Kidney (tissue), 14 donors: ENCODE measurements around the gene UNC13B. TPM values are rescaled to one million over a fixed set of nuclear protein-coding genes. Genes with fewer than 3 reads are reported as not detected.

ENCODE experiments used
- DNase-seq, 5 donors: peaks; one replicate each; pipeline ENCODE4 v3.0.0-alpha.2; 2013 to 2020
- FAIRE-seq: peaks from 2 replicates; lab custom pipeline; 2012; peaks lifted over from hg19 to GRCh38; lab: Jason Lieb, UNC
- H3K27ac ChIP-seq, 2 donors: one replicate each; pipeline ENCODE4 v1.7.0; 2013; ENCODE audit warnings: low read depth in 2 of 2, low read length in 2 of 2, inconsistent platforms in 1 of 2
- H3K27me3 ChIP-seq: one replicate; pipeline ENCODE4 v1.7.1; 2013; ENCODE audit warnings: low read length, inconsistent platforms; ENCODE audit not compliant: control insufficient read depth, insufficient read depth
- H3K36me3 ChIP-seq, 3 donors: one replicate each; pipeline versions ENCODE4 v1.7.0 to v1.7.1; 2013; ENCODE audit warnings: low read length in 3 of 3, control low read depth in 1 of 3, inconsistent platforms in 1 of 3; ENCODE audit not compliant: insufficient read depth in 3 of 3, control insufficient read depth in 2 of 3
- H3K4me1 ChIP-seq, 3 donors: one replicate each; pipeline versions ENCODE4 v1.7.0 to v1.7.1; 2013; ENCODE audit warnings: low read length in 3 of 3, inconsistent platforms in 1 of 3, low read depth in 1 of 3; ENCODE audit not compliant: control insufficient read depth in 2 of 3, insufficient read depth in 2 of 3
- H3K4me3 ChIP-seq, 3 donors: one replicate each; pipeline versions ENCODE4 v1.7.0 to v1.8.1; 2013; ENCODE audit warnings: low read length in 3 of 3, control low read depth in 1 of 3, inconsistent platforms in 1 of 3
- H3K9ac ChIP-seq, 3 donors: one replicate each; pipeline versions ENCODE4 v1.7.0 to v1.7.1; 2013; ENCODE audit warnings: low read length in 3 of 3, control low read depth in 1 of 3, inconsistent platforms in 1 of 3
- H3K9me3 ChIP-seq, 3 donors: one replicate each; pipeline versions ENCODE4 v1.7.0 to v1.7.1; 2013; ENCODE audit warnings: low read length in 3 of 3, control low read depth in 1 of 3, inconsistent platforms in 1 of 3; ENCODE audit not compliant: control insufficient read depth in 2 of 3, insufficient read depth in 1 of 3
- CTCF ChIP-seq: IDR thresholded peaks from 3 replicates; pipeline ENCODE4 v1.5.1; 2012; ENCODE audit warnings: mild to moderate bottlenecking, moderate library complexity, borderline replicate concordance; ENCODE audit not compliant: insufficient read depth; ENCODE audit errors: extremely low read depth
- intact Hi-C: fragments of 100-400 bp; cut with DNase I; formaldehyde crosslinking; loops from one replicate; pipeline ENCODE4 v1.11.1; 2022
- polyA plus RNA-seq: library from polyadenylated mRNA; stranded (reverse); fragments of 350-450 nt; fragmentation: Illumina TruSeq; extraction: RNeasy Lipid Tissue Mini Kit (QIAGEN cat#74804); gene quantifications from one replicate; pipeline ENCODE4 v1.2.3, GENCODE V29; 2014; ENCODE audit warnings: low read depth, low replicate concordance; ENCODE audit not compliant: insufficient read depth
- total RNA-seq: library from RNA; stranded (reverse); fragmentation: NEBNext Ultra II Directional; extraction: Animal tissue kit (Norgen Biotek cat#: 25700); gene quantifications from one replicate; pipeline ENCODE4 v1.2.1, GENCODE V29; 2021
- donor health status: control.
- donor health status: control.
- donor health status: control.
- donor health status: control.
- donor health status: control.
- donor health status: DM: yes; HTN: yes; CAD: no.
- donor health status: Normal renal cell carcinoma (clear cell type).

The UNC13B gene
- total and polyA plus RNA-seq, 2 donors from 2014 or later: 20.8 to 43.6 TPM

- no peak for FAIRE-seq
- H3K9ac ChIP-seq: no peak overlapping the region
- no peak for DNase-seq
- no peaks in the 10 kb centered on the region for H3K9me3 ChIP-seq
- no peaks in the 10 kb centered on the region for H3K27me3 ChIP-seq
- H3K4me1 ChIP-seq: no peaks in the 10 kb centered on the region
- H3K4me3 ChIP-seq: no peak overlapping the region
- no peak for TF ChIP-seq CTCF
- no peak overlapping the region for H3K27ac ChIP-seq
- H3K36me3 ChIP-seq: peaks cover 0 to 4% (median 0%) of the 10 kb centered on the region in 3 donors
- intact Hi-C loops: no loop called here
These were observed 156.9 kb downstream of the UNC13B start for GRCh38 chr9:35318741-35319140.

GRCh38 chr9:35322075-35322885 lies 160.5 kb downstream of the UNC13B start:
- H3K36me3 ChIP-seq: no peaks in the 10 kb centered on the region
- no peak overlapping the region for H3K4me3 ChIP-seq
- FAIRE-seq (no peak), DNase-seq (no peak)
- no peaks in the 10 kb centered on the region for H3K27me3 ChIP-seq
- TF ChIP-seq CTCF: no peak
- H3K9ac ChIP-seq: no peak overlapping the region
- H3K27ac ChIP-seq: no peak overlapping the region
- no peaks in the 10 kb centered on the region for H3K4me1 ChIP-seq
- H3K9me3 ChIP-seq: no peaks in the 10 kb centered on the region
- intact Hi-C loops: no loop called here

DNA sequence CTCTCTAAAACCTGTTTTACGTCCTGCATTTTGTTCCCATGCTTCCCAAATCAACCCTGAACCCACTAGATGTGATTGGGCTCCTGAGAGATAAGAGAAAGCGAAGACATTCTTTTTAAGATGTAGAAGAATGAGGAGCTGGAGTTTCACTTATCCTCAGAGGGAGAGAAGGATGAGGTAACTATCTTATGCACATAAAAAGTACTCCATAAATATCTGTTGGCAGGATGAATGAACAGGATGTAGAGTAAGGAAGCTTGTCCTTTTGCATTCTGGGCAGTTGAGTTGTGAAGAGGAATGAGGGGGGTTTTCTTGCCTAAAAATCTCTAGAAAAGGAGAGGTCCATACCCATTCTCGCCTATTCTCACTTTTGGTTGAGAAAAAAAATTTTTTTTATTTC lies 163.2 kb downstream of the UNC13B start:
- TF ChIP-seq CTCF: no peak
- Histone ChIP-seq H3K27ac (no peak overlapping the region), H3K4me3 (no peak overlapping the region), H3K4me1 (no peaks in the 10 kb centered on the region), H3K36me3 (no peaks in the 10 kb centered on the region), H3K9me3 (no peaks in the 10 kb centered on the region), H3K27me3 (no peaks in the 10 kb centered on the region), H3K9ac (no peak overlapping the region)
- FAIRE-seq (no peak), DNase-seq (no peak)
- intact Hi-C loops: no loop called here
